NCI-H1694 (cell line): ENCODE measurements around the gene SLC29A3.

ENCODE experiments used
- DNase-seq: peaks from one replicate; lab custom pipeline; 2025; lab: John Stamatoyannopoulos, UW

Gene SLC29A3

DNA sequence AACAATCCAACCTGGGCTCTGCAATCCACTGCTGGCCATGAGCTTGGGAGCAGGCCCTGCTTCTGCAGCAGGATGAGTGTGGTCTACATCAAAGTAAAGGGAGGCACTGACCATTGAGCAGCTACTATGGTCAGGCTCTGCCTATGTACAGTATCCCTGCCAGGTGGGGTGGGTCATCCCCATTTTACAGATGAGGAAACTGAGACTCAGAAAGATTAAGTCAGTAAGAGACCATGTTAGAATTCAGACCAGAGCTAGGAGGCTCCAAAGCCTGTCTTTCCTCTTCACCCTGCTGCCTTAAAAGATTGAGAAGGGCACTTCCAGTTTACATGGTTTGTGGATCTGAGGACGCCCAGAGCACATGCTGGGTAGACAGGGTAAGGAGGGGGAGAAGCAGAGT, 50.5 kb downstream of the SLC29A3 start:
- DNase-seq = no peak

- DNase-seq = no peak
Measured at GRCh38 chr10:71370031-71370430, 51.0 kb downstream of the SLC29A3 start.

DNA sequence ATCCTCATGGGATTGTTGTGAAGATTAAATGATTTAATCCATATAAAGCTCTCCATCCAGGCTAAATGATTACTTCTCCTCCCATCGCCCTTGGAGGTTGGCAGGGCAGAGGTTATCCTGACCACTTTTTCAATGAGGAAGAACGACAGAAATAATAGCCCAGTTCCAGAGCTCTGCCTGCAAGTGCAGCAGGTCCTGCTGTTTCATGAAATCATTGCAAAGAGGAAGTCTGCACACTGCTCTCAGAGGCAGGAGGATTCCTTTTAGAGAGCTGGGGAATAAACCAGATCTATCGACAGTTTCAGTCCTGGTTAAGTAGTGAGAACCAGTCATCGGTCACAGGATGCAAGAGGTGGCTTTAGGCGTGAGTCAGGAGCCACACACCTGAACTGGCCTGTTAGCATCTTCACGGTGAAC, 52.7 kb downstream of the SLC29A3 start:
- no peak for DNase-seq

- DNase-seq = no peak
Measured at GRCh38 chr10:71372882-71373495, 53.9 kb downstream of the SLC29A3 start.

- no peak for DNase-seq
Measured at GRCh38 chr10:71374481-71375233, 55.6 kb downstream of the SLC29A3 start.

DNA sequence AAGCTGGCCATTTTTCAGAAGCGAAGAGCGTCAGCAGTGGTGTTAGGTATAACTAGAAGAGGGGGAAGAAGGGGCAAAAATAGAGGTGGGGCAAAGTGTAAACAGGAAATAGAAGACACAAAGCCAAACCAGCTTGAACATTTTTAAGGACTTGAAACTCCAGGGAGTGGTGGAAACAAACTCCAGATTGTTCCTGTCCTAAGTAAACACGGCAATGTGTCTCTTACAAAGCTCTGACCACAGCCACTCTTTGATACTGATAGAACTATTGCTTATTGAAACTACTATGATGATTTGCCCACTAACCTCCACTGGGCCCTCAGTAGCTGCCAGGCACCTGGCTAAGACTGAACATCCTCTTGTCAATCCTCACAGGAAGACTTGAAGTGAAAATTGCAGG, 56.9 kb downstream of the SLC29A3 start:
- no peak for DNase-seq

GRCh38 chr10:71378336-71379117, 59.5 kb downstream of the SLC29A3 start:
- no peak for DNase-seq

- no peak for DNase-seq
Measured at GRCh38 chr10:71379118-71379766, 60.2 kb downstream of the SLC29A3 start.

DNA sequence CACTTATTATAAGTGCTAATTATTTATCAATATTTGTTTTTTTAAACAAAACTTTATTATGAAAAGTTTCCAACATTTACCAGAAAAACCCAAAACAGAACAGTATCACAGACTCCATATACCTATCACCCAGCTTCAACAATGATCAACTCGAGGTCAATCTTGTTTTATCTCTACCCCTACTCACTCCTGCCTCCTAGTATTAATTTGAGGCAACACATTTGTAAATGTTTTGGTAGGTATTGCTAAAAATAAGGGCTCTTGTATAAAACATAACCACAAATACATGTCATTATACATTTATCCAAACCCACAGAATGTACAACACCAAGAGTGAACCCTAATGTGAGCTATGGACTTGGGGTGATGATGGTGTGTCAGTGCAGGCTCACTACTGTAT, 61.8 kb downstream of the SLC29A3 start:
- no peak for DNase-seq

- no peak for DNase-seq
Measured at GRCh38 chr10:71381611-71382010, 62.6 kb downstream of the SLC29A3 start.

- DNase-seq = no peak
Measured at GRCh38 chr10:71382028-71382427, 63.0 kb downstream of the SLC29A3 start.

DNA sequence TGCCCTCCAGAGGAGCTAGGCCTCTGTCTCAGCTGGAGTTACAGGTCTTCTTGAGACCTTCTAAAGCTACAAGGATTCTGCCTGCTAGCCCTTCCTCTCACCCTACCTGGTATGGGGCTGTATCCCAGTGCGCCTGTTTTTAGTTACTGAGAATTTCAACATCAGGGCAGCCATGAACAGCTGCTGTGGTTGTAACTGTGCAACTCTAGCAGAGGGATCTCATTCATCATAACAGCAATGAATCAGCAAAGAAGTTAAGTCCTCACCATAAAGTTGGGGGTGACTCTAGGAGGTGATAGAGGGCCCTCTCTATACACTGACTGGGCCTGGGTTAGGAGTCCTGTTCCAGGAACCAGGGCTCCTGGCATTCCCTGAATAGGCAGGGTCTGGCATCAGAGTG, 63.7 kb downstream of the SLC29A3 start:
- DNase-seq = no peak

DNA sequence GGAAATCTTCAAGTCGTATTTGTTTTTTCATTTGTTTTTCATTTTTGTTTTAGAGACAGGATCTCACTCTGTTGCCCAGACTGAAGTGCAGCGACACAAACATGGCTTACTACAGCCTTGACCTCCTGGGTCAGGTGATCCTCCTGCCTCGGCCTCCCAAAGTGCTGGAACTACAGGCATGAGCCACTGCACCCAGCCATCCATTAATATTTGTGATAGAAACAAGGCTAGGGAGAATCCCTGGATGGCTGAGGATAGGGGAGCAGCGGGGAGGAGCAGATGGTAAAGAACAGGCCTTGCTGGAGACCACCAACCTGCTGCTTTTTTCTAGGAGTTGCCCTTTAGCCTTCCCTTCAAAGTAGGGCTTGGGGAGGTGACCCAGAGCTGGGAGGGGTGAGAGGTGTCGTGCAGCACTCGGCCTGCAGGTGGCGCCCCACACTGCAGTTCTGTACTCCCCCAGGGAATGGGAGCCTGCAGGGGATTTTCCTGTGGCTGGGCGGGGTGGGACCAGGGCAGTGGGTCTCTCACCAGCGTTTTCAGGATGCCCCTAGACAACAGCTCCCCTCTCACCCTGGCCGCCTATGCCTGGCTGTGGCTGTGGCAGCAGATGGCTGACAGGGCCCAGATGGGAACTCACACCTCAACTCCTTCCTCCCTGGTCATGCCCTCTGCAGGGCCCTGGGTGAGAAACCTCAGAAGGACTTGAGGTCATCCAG, 65.1 kb downstream of the SLC29A3 start:
- peak; percentile 42 for DNase-seq

DNA sequence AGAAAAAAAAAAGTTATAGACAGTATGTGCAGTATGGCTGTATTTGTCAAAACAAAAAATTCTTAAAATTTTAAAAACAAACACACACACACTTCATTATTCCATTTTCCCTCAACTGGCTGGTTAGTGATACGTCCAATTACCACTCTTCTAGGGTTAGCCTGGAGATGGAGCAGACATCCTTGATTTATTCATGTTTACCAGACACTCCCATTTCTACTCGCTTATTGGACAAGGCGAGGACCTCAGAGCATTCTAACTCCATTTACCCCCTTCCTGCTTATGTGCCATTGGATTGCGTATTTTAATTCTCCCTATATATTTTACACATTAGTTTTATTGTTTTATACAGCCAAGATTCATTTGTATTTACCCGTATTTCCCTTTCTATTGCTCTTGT, 69.1 kb downstream of the SLC29A3 start:
- DNase-seq = no peak

GRCh38 chr10:71388583-71389310, 69.7 kb downstream of the SLC29A3 start:
- DNase-seq = no peak

DNA sequence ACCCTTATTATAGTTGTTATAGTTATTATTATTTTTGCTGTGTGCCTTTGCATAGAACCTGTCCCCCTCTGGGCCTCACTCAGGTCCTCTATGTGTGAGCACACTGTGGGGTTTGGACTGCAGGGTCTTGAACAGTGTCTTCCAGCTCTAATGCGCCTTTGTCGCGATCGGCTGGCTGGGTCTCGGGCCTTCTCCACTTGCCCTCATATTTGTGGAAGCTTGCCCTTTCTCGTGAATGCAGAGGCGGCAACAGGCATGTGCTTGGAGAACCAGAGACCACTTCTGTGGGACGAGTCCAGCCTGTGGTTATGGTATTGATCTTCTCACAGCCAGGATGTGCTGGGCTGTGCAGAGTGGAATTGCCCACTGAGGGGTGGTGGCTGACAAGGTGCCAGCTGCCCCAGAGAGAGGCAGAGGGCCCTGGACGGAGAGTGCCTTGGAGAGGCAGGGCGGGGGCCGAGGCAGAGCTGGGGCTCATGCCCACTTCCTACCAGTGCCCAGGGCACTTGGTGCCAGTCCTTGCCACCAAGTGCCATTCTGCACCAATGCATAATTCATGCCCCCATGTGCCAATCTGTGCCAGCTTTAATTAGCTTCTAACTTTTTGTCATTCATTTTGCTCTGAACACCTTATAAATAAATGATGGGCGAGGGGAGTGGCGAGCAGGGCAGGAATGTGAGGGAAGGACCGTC, 70.9 kb downstream of the SLC29A3 start:
- DNase-seq = no peak

- no peak for DNase-seq
Measured at GRCh38 chr10:71390461-71390835, 71.4 kb downstream of the SLC29A3 start.

- no peak for DNase-seq
Measured at GRCh38 chr10:71390921-71391690, 72.0 kb downstream of the SLC29A3 start.

- DNase-seq = no peak
Measured at GRCh38 chr10:71391701-71392100, 72.6 kb downstream of the SLC29A3 start.

DNA sequence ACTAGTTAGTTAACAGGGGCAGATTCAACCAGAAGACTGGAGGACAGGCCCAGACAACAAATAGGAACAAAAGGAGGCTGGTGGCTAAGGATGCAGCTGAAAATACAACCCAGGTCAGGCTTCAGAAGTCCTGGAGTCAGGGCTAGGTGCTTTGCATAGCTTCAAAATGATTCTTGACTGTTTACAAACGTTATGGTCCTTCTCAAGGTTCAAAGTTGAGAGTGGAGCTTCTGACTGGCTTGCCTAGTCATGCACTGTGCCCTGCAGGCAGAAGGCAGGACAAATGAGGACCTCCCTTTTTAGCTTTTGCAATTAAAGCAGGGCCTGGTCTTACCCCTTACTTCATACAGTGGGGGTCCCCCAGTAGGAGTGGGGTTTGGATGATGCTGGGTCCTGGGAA, 73.2 kb downstream of the SLC29A3 start:
- DNase-seq = no peak
